ENCODE measurements around the gene DNAJB6. TPM values are rescaled to one million over a fixed set of nuclear protein-coding genes. Genes with fewer than 3 reads are reported as not detected.

DNAJB6 gene
- total RNA-seq, 1 donor from 2014 or later, result 97.2 TPM

- Mint-ChIP-seq H3K36me3 (peaks cover 46% of the 10 kb centered on the region), H3K27me3 (no peaks in the 10 kb centered on the region), H3K27ac (no peak overlapping the region), H3K9me3 (no peaks in the 10 kb centered on the region), H3K4me3 (no peak overlapping the region), H3K4me1 (ENCODE audit: unreplicated experiment) (peaks cover 16% of the 10 kb centered on the region)
- TF ChIP-seq CTCF (conservative IDR thresholded peaks at IDR 0.05), result no peak
- DNase-seq (ENCODE audit: extremely low spot score, unreplicated experiment), result no peak
Observed at GRCh38 chr7:157377436-157378124, 40.8 kb downstream of the DNAJB6 start.

- peaks cover 16% of the 10 kb centered on the region for H3K4me1 Mint-ChIP-seq (ENCODE audit: unreplicated experiment)
- no peak for DNase-seq (ENCODE audit: extremely low spot score, unreplicated experiment)
- no peak overlapping the region for H3K27ac Mint-ChIP-seq
- no peaks in the 10 kb centered on the region for H3K9me3 Mint-ChIP-seq
- H3K27me3 Mint-ChIP-seq, result no peaks in the 10 kb centered on the region
- TF ChIP-seq CTCF (conservative IDR thresholded peaks at IDR 0.05), result no peak
- peaks cover 44% of the 10 kb centered on the region for H3K36me3 Mint-ChIP-seq
- no peak overlapping the region for H3K4me3 Mint-ChIP-seq
Observed at GRCh38 chr7:157378390-157378789, 41.6 kb downstream of the DNAJB6 start.

GRCh38 chr7:157379493-157379892, 42.7 kb downstream of the DNAJB6 start:
- Mint-ChIP-seq H3K36me3 (peaks cover 46% of the 10 kb centered on the region), H3K27me3 (no peaks in the 10 kb centered on the region), H3K9me3 (no peaks in the 10 kb centered on the region), H3K4me1 (ENCODE audit: unreplicated experiment) (peaks cover 16% of the 10 kb centered on the region), H3K27ac (no peak overlapping the region), H3K4me3 (no peak overlapping the region)
- no peak for DNase-seq (ENCODE audit: extremely low spot score, unreplicated experiment)
- no peak for TF ChIP-seq CTCF (conservative IDR thresholded peaks at IDR 0.05)

GRCh38 chr7:157380416-157380815, 43.6 kb downstream of the DNAJB6 start:
- no peak for DNase-seq (ENCODE audit: extremely low spot score, unreplicated experiment)
- no peaks in the 10 kb centered on the region for H3K27me3 Mint-ChIP-seq
- TF ChIP-seq CTCF (conservative IDR thresholded peaks at IDR 0.05), result no peak
- peaks cover 44% of the 10 kb centered on the region for H3K36me3 Mint-ChIP-seq
- peaks cover 12% of the 10 kb centered on the region for H3K4me1 Mint-ChIP-seq (ENCODE audit: unreplicated experiment)
- no peaks in the 10 kb centered on the region for H3K9me3 Mint-ChIP-seq
- no peak overlapping the region for H3K4me3 Mint-ChIP-seq
- peak overlapping the region; percentile 10 for H3K27ac Mint-ChIP-seq

GRCh38 chr7:157383868-157384267, 47.1 kb downstream of the DNAJB6 start:
- H3K9me3 Mint-ChIP-seq, result no peaks in the 10 kb centered on the region
- no peak overlapping the region for H3K4me3 Mint-ChIP-seq
- peaks cover 38% of the 10 kb centered on the region for H3K36me3 Mint-ChIP-seq
- H3K27ac Mint-ChIP-seq, result no peak overlapping the region
- H3K4me1 Mint-ChIP-seq (ENCODE audit: unreplicated experiment), result peaks cover 6% of the 10 kb centered on the region
- TF ChIP-seq CTCF (conservative IDR thresholded peaks at IDR 0.05), result no peak
- H3K27me3 Mint-ChIP-seq, result no peaks in the 10 kb centered on the region
- no peak for DNase-seq (ENCODE audit: extremely low spot score, unreplicated experiment)
